SK-N-SH (cell line): Measurements from ENCODE around the gene B3GNT7. TPM values are rescaled to one million over a fixed set of nuclear protein-coding genes. Genes with fewer than 3 reads are reported as not detected.

Experiments
- CTCF ChIA-PET: fragments of 300-600, 350-600 bp; formaldehyde crosslinking; extraction: SDS; loops from one replicate; lab custom pipeline; 2021; lab: Yijun Ruan, JAX
- POLR2A ChIA-PET: fragments of 350-600 bp; sonication (Branson Sonifier 250); formaldehyde crosslinking; extraction: SDS; loops from one replicate; lab custom pipeline; 2020; ENCODE audit warnings: antibody characterized with exemption, inconsistent platforms; lab: Yijun Ruan, JAX
- DNase-seq: peaks from one replicate; pipeline ENCODE4 v3.0.0; 2012
- H2AFZ ChIP-seq: fragments of 200-600 bp; sonication (generic); 2 replicates; pipeline ENCODE4 v1.8.1; 2016; ENCODE audit warnings: antibody characterized with exemption, mild to moderate bottlenecking, low read depth
- H3F3A ChIP-seq: fragments of 200-600 bp; sonication (generic); replicated peaks from 2 replicates; pipeline ENCODE3; 2016; ENCODE audit warnings: antibody characterized with exemption, mild to moderate bottlenecking; ENCODE audit not compliant: insufficient read depth
- H3K27ac ChIP-seq, 2 experiments: fragments of 200-500 bp in 1 of 2; fragments of 200-600 bp in 1 of 2; sonication (Bioruptor generic) in 1 of 2; sonication (generic), shearing (Covaris generic) in 1 of 2; 2 replicates each; pipeline versions ENCODE4 v1.5.1 to v1.6.1; 2014 to 2016; ENCODE audit warnings: low read depth in 2 of 2, inconsistent platforms in 1 of 2, low read length in 1 of 2, mild to moderate bottlenecking in 1 of 2, mixed read lengths in 1 of 2
- H3K27me3 ChIP-seq: fragments of 200-600 bp; sonication (generic), shearing (Covaris generic); 2 replicates; pipeline ENCODE4 v1.6.1; 2016; ENCODE audit warnings: mixed run types; ENCODE audit not compliant: insufficient read depth
- H3K36me3 ChIP-seq, 2 experiments: fragments of 200-500 bp in 1 of 2; fragments of 200-600 bp in 1 of 2; sonication (Bioruptor generic) in 1 of 2; sonication (generic) in 1 of 2; replicated peaks in 1 of 2; 2 replicates each; pipeline versions ENCODE3 to v1.5.1; 2014 to 2016; ENCODE audit warnings: low read length in 1 of 2, mild to moderate bottlenecking in 1 of 2; ENCODE audit not compliant: insufficient read depth in 2 of 2, control insufficient read depth in 1 of 2
- H3K4me1 ChIP-seq, 2 experiments: fragments of 200-500 bp in 1 of 2; fragments of 200-600 bp in 1 of 2; sonication (Bioruptor generic) in 1 of 2; sonication (generic), shearing (Covaris generic) in 1 of 2; 2 replicates each; pipeline versions ENCODE4 v1.5.1 to v1.6.1; 2014 to 2016; ENCODE audit warnings: low read depth in 1 of 2, low read length in 1 of 2, mixed run types in 1 of 2; ENCODE audit not compliant: insufficient read depth in 2 of 2, control insufficient read depth in 1 of 2
- H3K4me2 ChIP-seq: fragments of 200-600 bp; sonication (generic), shearing (Covaris generic); 2 replicates; pipeline ENCODE4 v1.6.1; 2017; ENCODE audit warnings: mixed run types
- H3K4me3 ChIP-seq, 2 experiments: fragments of 200-500 bp in 1 of 2; fragments of 200-600 bp in 1 of 2; sonication (Bioruptor generic) in 1 of 2; sonication (generic), shearing (Covaris generic) in 1 of 2; 2 replicates each; pipeline versions ENCODE4 v1.5.1 to v1.8.1; 2014 to 2016; ENCODE audit warnings: low read depth in 2 of 2, inconsistent platforms in 1 of 2, low read length in 1 of 2, mild to moderate bottlenecking in 1 of 2, mixed read lengths in 1 of 2, moderate library complexity in 1 of 2
- H3K79me2 ChIP-seq: fragments of 200-600 bp; sonication (generic); 2 replicates; pipeline ENCODE4 v1.8.1; 2017; ENCODE audit warnings: mild to moderate bottlenecking; ENCODE audit not compliant: insufficient read depth
- H3K9ac ChIP-seq: fragments of 200-600 bp; sonication (generic); 2 replicates; pipeline ENCODE4 v1.6.1; 2017; ENCODE audit warnings: mixed run types
- H3K9me2 ChIP-seq: fragments of 200-600 bp; sonication (generic); 2 replicates; pipeline ENCODE4 v1.6.1; 2017; ENCODE audit warnings: mixed run types
- H3K9me3 ChIP-seq: fragments of 200-600 bp; sonication (generic); 2 replicates; pipeline ENCODE4 v1.6.1; 2017; ENCODE audit warnings: mixed run types, mild to moderate bottlenecking, moderate library complexity
- H4K20me1 ChIP-seq: fragments of 200-600 bp; sonication (generic); 2 replicates; pipeline ENCODE4 v1.6.1; 2017; ENCODE audit warnings: mild to moderate bottlenecking, mixed run types; ENCODE audit not compliant: insufficient read depth
- ELF1 ChIP-seq: IDR thresholded peaks from 2 replicates; pipeline ENCODE4 v1.4.0; 2012
- EZH2phosphoT487 ChIP-seq: fragments of 200-600 bp; sonication (generic); IDR thresholded peaks from 2 replicates; pipeline ENCODE4 v1.6.1; 2017; ENCODE audit warnings: low read depth, mixed run types, mild to moderate bottlenecking, antibody characterized with exemption, moderate library complexity, borderline replicate concordance
- FOXJ3 ChIP-seq: sonication (generic); formaldehyde crosslinking; IDR thresholded peaks from 2 replicates; pipeline ENCODE4 v1.5.1; 2020; ENCODE audit warnings: mild to moderate bottlenecking, missing genetic modification reagents
- GATA2 ChIP-seq: sonication (generic); formaldehyde crosslinking; IDR thresholded peaks from 2 replicates; pipeline ENCODE4 v1.5.0; 2020; ENCODE audit warnings: mild to moderate bottlenecking, missing genetic modification reagents
- MEF2A ChIP-seq: IDR thresholded peaks from 2 replicates; pipeline ENCODE4 v1.4.0; 2012; ENCODE audit warnings: low read depth, borderline replicate concordance
- MXI1 ChIP-seq: IDR thresholded peaks from 2 replicates; pipeline ENCODE4 v1.6.1; 2012; ENCODE audit warnings: mild to moderate bottlenecking, low read depth, low read length, improper control_type of control experiment
- NFIC ChIP-seq: IDR thresholded peaks from 2 replicates; pipeline ENCODE4 v1.4.0; 2012; ENCODE audit warnings: borderline replicate concordance
- PBX3 ChIP-seq: IDR thresholded peaks from 2 replicates; pipeline ENCODE4; 2012
- POLR2AphosphoS5 ChIP-seq: IDR thresholded peaks from 2 replicates; pipeline ENCODE4 v1.6.1; 2012; ENCODE audit warnings: low read depth, low read length
- RAD21 ChIP-seq: IDR thresholded peaks from 2 replicates; pipeline ENCODE4 v1.6.1; 2012; ENCODE audit warnings: mild to moderate bottlenecking, low read length
- RFX5 ChIP-seq: IDR thresholded peaks from 2 replicates; pipeline ENCODE4 v1.6.1; 2012; ENCODE audit warnings: mild to moderate bottlenecking, improper control_type of control experiment, low read length
- SIN3A ChIP-seq: IDR thresholded peaks from 2 replicates; pipeline ENCODE4 v1.6.1; 2012; ENCODE audit warnings: low read depth, mild to moderate bottlenecking, low read length, moderate library complexity, borderline replicate concordance
- SMC3 ChIP-seq: IDR thresholded peaks from 2 replicates; pipeline ENCODE4 v1.6.1; 2012; ENCODE audit warnings: low read depth, low read length, improper control_type of control experiment
- TAF1 ChIP-seq: IDR thresholded peaks from 2 replicates; pipeline ENCODE4 v1.6.1; 2012; ENCODE audit warnings: low read depth, mild to moderate bottlenecking, low read length, moderate library complexity, borderline replicate concordance
- USF1 ChIP-seq: IDR thresholded peaks from 2 replicates; pipeline ENCODE4 v1.4.0; 2012; ENCODE audit warnings: low read depth, borderline replicate concordance
- YY1 ChIP-seq: IDR thresholded peaks from 2 replicates; pipeline ENCODE4 v1.4.0; 2012; ENCODE audit warnings: low read depth, mild to moderate bottlenecking
- ZBTB33 ChIP-seq: IDR thresholded peaks from 2 replicates; pipeline ENCODE4 v1.4.0; 2012; ENCODE audit warnings: low read depth, borderline replicate concordance
- WGBS: methylation state at CpG from one replicate; pipeline ENCODE4 v1.1.6; 2017; ENCODE audit warnings: low lambda C conversion rate; 5-methylcytosine and 5-hydroxymethylcytosine counted together
- polyA plus RNA-seq, 3 experiments: library from polyadenylated mRNA; depleted of rRNA; stranded (reverse); fragments of >200 nt; gene quantifications; 2 replicates each; pipeline ENCODE4 v1.2.3, GENCODE V29; 2012
- TF ChIP-seq, protein P1 (sequence below): fragments of 150-350 bp; IDR thresholded peaks from 2 replicates; pipeline ENCODE4 v1.6.1; 2017; ENCODE audit warnings: antibody characterized with exemption, low read length, low read depth, borderline replicate concordance

Gene B3GNT7
- polyA plus RNA-seq, 1 of the 3 experiments (the other 2 are of a cell fraction), result 0.12 TPM

GRCh38 chr2:231427116-231427515 is 31.6 kb downstream of the B3GNT7 start:
- 48% methylated on average over 3 of the region's 3 CpGs for WGBS

GRCh38 chr2:231429152-231429551 is 33.6 kb downstream of the B3GNT7 start:
- H3K4me3 ChIP-seq, result no peak overlapping the region
- DNase-seq, result no peak
- H3F3A ChIP-seq, result no peaks in the 10 kb centered on the region
- no peak overlapping the region for H3K4me2 ChIP-seq
- no peaks in the 10 kb centered on the region for H3K4me1 ChIP-seq
- H3K9me2 ChIP-seq, result no peaks in the 10 kb centered on the region
- ChIA-PET CTCF (interaction anchor here (0.6 to 3.5 kb wide), 4 partner anchors 18 to 217 kb away, joined by 3 to 14 read pairs (median 8); no protein-coding TSS in a partner anchor), POLR2A (no interaction called here)
- no peaks in the 10 kb centered on the region for H3K79me2 ChIP-seq
- WGBS, result 67% methylated on average over 6 of the region's 6 CpGs
- no peaks in the 10 kb centered on the region for H3K36me3 ChIP-seq
- no peak overlapping the region for H2AFZ ChIP-seq
- no peaks in the 10 kb centered on the region for H3K27me3 ChIP-seq
- no peaks in the 10 kb centered on the region for H4K20me1 ChIP-seq
- no peaks in the 10 kb centered on the region for H3K9me3 ChIP-seq
- H3K27ac ChIP-seq, result no peak overlapping the region
- H3K9ac ChIP-seq, result no peak overlapping the region
- TF ChIP-seq TAF1, result no peak
- no peak for TF ChIP-seq ELF1
- TF ChIP-seq FOXJ3 (CRISPR knock-in tag), result no peak
- no peak for TF ChIP-seq USF1
- no peak for TF ChIP-seq NFIC
- TF ChIP-seq SIN3A, result no peak
- no peak for TF ChIP-seq ZBTB33
- TF ChIP-seq, protein P1, sequence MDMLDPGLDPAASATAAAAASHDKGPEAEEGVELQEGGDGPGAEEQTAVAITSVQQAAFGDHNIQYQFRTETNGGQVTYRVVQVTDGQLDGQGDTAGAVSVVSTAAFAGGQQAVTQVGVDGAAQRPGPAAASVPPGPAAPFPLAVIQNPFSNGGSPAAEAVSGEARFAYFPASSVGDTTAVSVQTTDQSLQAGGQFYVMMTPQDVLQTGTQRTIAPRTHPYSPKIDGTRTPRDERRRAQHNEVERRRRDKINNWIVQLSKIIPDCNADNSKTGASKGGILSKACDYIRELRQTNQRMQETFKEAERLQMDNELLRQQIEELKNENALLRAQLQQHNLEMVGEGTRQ, result no peak
- TF ChIP-seq SMC3, result no peak
- TF ChIP-seq PBX3, result no peak
- TF ChIP-seq RFX5, result no peak
- no peak for TF ChIP-seq RAD21
- TF ChIP-seq YY1, result no peak
- no peak for TF ChIP-seq MEF2A

More at GRCh38 chr2:231427116-231427515, 31.6 kb downstream of the B3GNT7 start:
- no peaks in the 10 kb centered on the region for H3K9me3 ChIP-seq
- H3K9me2 ChIP-seq, result no peaks in the 10 kb centered on the region
- no peak overlapping the region for H3K27ac ChIP-seq
- H3K4me1 ChIP-seq, result no peaks in the 10 kb centered on the region
- H3F3A ChIP-seq, result no peaks in the 10 kb centered on the region
- ChIA-PET CTCF (interaction anchor here (1.2 to 1.6 kb wide), 3 partner anchors 15 to 130 kb away, joined by 3 to 5 read pairs (median 4); no protein-coding TSS in a partner anchor), POLR2A (no interaction called here)
- DNase-seq, result no peak
- no peaks in the 10 kb centered on the region for H3K36me3 ChIP-seq
- TF ChIP-seq EZH2phosphoT487 (no peak), MXI1 (no peak), POLR2AphosphoS5 (no peak), GATA2 (no peak), ZBTB33 (no peak)
- H3K4me3 ChIP-seq, result no peak overlapping the region
- H3K9ac ChIP-seq, result no peak overlapping the region
- H2AFZ ChIP-seq, result no peak overlapping the region
- no peaks in the 10 kb centered on the region for H4K20me1 ChIP-seq
- no peaks in the 10 kb centered on the region for H3K27me3 ChIP-seq
- no peaks in the 10 kb centered on the region for H3K79me2 ChIP-seq
- H3K4me2 ChIP-seq, result no peak overlapping the region
